Mucosa of gallbladder (tissue), 1 donor: ENCODE data around the gene CDH26. TPM values are rescaled to one million over a fixed set of nuclear protein-coding genes. Genes with fewer than 3 reads are reported as not detected.
"Not testable (repeated sequence)": the region's sequence is repeated elsewhere in the genome, so short reads cannot be mapped to it uniquely, and the experiment has no call there.

Experiments
- DNase-seq: peaks from one replicate; pipeline ENCODE4 v3.0.0-alpha.2; 2020; ENCODE audit warnings: low spot score
- total RNA-seq: library from RNA; stranded (reverse); gene quantifications from one replicate; pipeline ENCODE4 v1.2.1, GENCODE V29; 2021
- donor health status: DM: no; HTN: no; CAD: no.

Gene CDH26
- total RNA-seq, 1 donor from 2014 or later = 3.3 TPM

DNA sequence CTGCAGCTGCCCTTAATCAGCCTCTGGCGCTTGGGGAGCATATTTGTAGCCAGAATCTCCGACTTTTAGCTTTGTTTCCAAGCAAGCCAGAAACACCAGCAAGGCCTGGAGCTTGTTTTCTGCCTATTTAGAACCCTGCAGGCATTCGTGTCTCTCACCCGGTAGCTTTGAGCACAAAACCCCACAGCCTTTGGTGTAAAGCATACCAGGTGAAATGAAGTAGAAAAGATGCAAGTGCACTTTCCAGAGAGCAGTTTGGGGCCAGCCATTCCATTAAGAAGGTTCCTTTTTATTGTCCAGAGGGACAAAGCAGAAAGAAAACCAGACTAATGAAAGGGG lies 17.3 kb upstream of the CDH26 start:
- no peak for DNase-seq

DNA sequence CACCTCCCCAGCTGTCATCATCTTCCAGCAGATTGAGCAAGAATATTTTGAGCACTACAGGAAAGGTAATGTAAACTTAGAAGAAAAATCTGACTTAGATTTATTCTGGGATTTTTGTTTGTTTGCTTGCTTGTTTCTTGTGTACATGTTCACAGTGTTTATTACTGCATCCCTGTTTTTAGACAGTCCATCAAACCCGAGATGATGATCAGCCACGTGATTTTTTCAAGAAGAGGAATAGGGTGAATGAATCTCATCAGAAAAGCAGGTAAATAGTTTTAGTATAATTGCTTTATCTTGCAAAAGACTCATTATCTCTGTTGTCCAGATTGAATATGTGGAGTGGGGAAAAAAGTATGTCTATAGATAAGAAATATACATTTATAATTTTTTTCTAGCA lies 16.0 kb upstream of the CDH26 start:
- no peak for DNase-seq

GRCh38 chr20:59944726-59945125 lies 13.5 kb upstream of the CDH26 start:
- DNase-seq = no peak

DNA sequence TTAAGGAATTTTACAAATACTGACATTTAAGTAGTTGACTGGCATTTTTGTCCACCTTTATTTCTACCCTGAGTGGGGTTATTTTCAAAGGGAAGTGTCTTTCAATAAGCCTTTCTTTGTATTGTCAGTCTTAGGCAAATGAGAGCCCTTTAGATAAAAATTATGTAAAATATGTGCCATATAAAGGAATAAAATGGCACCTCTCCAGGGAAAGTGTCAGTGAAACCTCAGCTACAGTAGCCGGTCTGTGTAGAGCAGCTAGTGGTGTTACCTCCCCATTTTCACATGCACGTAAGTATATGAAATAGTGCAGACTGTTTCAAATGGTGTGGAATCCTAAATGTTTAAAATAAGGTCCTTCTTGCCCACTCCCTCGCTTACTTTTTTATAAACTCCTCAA lies 13.0 kb upstream of the CDH26 start:
- no peak for DNase-seq

DNA sequence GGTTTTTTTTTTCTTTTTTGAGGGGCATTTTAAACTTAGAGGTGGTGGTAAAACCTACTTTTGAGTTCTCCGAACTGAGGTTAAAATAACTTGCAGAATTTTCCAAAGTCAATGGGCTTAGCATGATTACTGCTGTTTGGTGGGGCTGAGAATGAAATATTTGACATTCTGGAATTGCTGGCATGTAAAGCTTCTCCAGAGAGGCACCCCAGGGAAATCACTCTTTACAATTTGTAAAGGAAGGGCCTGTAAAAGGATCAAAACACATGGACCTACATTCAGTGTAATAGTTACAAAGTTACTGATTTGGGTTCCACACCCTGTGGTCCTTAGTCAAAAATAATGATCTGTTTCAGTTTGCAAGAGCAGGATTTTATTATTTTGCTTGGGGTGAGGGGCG lies 12.5 kb upstream of the CDH26 start:
- DNase-seq = no peak

- DNase-seq = no peak
Observed at GRCh38 chr20:59947376-59947775, 10.8 kb upstream of the CDH26 start.

GRCh38 chr20:59948212-59948611 lies 10.0 kb upstream of the CDH26 start:
- DNase-seq = no peak

- peak; percentile 28 for DNase-seq
Observed at GRCh38 chr20:59948828-59949720, 9.1 kb upstream of the CDH26 start.

GRCh38 chr20:59949911-59950310 lies 8.3 kb upstream of the CDH26 start:
- DNase-seq = no peak

DNA sequence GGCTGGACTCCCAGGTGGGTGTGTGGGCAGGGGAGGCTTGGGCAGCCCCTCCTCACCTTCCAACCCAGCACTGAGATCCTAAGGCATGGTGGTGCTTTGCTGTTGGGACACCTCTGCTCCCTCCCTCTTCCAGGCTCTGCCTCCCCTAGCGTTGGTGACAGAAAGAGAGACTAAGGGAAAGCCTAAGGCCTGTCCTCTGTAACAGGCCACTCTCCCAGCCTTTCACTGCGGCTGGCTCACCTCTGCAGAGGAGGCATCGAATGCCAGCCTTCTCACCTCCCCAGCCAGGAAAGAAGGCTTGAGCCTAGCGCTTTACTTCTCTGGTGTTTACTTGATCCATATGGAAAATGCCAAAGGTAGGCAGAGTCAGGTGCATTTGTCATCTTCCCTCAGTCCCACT lies 3.5 kb upstream of the CDH26 start:
- DNase-seq = no peak

DNA sequence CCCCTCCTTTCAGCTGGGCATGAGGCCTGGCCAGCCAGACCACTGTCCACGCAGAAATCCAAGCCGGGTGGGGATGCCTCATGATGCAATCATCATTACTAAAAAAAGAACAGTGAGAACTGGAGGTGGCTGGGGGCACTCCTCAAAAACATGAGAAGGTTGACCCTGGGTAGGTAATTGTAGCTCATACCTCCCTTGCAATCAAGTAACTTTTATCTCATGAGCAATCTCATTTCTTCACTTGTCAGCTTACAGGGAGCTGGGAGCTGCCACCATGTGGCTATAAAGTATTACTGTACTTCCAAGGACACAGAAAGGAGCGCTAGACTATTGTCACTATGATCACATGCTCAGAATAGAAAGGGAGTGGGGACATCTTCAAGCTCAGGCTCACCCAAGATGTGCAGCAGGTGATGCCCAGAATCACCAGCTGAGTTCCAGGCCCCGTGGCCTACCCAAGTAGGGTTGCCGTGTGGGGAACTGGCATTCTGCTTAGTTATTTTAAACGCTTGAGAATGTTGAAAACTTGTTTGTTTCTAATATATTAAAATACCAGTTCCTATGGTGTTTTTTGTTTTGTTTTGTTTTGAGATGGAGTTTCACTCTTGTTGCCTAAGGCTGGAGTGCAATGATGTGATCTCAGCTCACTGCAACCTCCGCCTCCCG lies 3.0 kb upstream of the CDH26 start:
- no peak for DNase-seq

GRCh38 chr20:59957568-59957967 lies 655 bp upstream of the CDH26 start:
- DNase-seq = not testable (repeated sequence)

- DNase-seq = no peak
Observed at GRCh38 chr20:59958626-59959025, 403 bp downstream of the CDH26 start.

DNA sequence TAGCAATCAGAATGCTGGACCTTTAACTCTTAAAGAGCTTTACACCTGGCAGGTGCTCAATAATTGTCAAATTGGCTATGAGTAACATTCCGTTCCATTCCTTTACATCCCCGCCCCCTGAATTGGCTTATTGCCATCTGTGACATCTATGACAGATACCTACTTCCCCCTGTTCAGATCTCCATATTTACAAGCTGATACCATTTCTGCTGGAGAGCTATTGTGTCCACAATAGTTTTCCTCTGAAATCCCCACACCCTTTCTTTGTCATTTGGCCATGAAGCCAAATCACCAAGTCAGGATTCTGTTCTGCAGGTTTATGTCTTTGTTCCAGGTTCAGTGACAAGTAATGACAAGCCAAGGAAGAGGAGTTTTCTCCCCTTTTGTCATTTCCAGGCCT lies 3.2 kb downstream of the CDH26 start:
- no peak for DNase-seq

DNA sequence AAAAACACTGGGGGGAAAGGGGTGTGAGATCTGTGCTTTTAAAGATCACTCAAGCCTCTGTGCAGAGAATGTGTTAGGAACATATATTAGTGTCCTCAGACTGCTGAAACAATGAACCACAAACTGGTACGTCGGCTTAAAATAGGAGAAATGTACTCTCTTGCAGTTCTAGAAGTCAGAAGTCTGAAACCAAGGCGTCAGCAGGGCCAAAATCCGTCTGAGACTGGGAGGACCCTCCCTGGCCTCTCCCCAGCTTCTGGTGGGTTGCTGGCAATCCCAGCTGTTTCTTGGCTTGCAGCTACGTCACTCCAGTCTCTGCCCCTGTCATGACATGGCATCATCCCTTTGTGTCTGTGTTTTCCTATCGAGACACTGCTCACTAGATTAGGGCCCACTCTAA lies 3.9 kb downstream of the CDH26 start:
- no peak for DNase-seq

DNA sequence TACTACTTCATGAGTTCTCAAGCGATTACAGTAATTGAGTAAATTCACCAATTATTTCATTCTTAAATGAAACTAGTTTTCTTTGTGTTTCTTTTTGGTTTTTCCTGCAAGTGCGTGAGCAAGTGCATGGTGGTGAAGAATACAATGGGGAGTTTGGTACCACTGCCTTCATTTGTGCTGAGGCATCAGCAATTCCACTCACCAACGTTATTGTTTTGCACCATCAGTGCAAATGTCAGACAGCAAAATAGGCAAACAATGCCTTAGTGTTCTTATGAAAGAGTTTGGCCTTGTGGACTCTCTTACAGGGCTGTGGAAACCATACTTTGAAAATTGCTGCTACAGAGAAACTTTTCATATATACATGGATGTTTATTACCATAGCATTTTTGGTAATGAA lies 8.2 kb downstream of the CDH26 start:
- DNase-seq = no peak

- no peak for DNase-seq
Observed at GRCh38 chr20:59971428-59971827, 13.2 kb downstream of the CDH26 start.

DNA sequence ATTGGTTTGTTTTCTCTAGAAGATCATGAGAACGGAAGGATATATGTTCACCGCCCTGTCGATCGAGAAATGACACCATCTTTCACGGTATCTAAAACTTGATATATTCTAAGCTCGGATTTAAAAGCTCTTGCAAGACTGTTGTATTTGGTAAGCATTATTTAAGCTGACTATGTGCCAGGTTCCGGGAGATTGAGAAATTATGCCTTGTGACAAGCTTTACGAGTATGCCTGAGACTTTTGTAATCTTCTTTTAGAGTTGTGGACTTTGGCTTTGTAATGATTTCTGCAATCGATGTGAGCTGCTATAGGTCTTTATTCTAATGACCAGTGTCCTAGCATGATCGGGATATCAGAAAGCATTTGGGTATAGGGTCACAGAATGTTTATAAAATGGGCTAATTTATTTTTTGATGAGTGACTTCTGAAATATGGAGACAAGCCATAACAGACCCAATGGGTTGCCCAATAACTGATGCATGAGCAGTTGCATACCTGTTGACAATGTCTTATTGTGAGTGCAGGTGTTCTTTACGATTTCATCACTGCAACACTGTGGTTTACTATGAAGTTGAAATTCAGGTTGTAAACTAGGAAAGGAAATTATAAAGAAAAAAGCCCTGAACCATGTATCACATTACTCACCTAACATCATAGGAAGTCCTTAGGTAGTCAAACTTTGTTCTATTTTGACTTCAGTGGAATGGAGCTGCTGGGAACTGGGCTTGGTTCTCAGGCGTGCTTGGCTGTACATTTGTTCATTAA lies 14.0 kb downstream of the CDH26 start:
- peak; percentile 51 for DNase-seq

DNA sequence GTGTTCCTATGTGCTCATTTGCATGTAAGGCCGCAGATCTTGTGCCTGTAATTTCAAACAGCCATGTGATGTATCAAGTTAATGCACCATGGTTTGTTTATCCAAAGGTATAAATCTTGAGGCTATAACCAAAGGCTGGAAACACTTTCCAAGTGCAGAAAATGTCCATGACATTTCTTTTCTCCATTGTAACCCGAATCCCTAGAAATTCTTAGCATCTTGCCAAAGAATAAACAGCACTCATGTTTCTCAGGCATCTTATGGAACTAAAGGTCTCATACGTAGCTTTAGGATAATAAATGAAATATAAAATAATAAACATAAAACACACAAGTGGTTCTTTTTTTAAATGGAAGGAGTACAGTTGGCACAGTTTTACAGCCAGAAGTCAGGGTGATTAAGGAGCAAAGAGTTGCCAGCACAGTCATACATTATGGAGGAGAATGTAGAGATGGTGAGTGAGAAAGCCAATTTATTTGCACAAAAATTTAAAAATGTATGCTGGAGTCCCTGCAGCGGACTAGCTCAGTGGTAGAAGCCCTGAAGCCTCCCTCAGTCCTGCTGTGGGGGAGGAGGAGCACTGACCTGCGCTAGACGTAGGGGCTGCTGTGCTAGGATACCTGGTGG lies 18.0 kb downstream of the CDH26 start:
- DNase-seq = no peak

- no peak for DNase-seq
Observed at GRCh38 chr20:59977086-59977485, 18.9 kb downstream of the CDH26 start.

DNA sequence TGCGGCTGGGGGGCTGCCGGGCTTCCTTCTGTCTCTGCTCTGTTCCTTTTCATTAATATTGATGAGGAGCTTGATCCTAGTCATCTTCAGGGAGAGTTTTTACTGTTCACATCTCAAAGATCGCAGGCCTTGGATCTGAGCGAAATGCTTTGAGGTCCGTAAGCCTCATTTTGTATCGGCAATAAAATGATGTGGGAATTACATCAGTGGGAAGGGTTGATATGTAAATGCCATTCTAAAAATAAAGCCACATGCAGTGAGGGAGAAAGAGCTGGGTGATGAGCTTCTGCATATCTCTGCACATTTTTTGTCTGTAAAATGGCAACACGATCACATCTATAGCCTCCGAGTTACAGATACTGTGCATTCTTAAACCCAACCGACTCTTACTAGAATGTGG lies 24.9 kb downstream of the CDH26 start:
- no peak for DNase-seq

DNA sequence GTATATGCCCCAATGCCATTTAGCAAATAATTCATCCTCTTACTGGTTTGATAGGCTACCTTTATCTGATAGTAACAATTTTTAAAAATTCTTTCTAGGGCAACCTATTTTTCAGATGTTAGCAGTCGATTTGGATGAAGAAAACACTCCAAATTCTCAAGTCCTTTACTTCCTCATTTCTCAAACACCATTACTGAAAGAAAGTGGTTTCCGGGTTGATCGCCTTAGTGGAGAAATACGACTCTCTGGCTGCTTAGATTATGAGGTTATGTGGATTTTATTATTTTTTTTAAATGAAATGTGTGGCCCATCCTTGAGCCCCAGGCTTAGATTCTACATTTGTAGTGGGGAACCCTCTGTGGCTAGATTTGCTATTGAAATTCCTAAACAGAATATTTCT lies 26.3 kb downstream of the CDH26 start:
- DNase-seq = no peak
